Measurements from ENCODE around the gene ARHGAP29.

The ARHGAP29 gene

DNA sequence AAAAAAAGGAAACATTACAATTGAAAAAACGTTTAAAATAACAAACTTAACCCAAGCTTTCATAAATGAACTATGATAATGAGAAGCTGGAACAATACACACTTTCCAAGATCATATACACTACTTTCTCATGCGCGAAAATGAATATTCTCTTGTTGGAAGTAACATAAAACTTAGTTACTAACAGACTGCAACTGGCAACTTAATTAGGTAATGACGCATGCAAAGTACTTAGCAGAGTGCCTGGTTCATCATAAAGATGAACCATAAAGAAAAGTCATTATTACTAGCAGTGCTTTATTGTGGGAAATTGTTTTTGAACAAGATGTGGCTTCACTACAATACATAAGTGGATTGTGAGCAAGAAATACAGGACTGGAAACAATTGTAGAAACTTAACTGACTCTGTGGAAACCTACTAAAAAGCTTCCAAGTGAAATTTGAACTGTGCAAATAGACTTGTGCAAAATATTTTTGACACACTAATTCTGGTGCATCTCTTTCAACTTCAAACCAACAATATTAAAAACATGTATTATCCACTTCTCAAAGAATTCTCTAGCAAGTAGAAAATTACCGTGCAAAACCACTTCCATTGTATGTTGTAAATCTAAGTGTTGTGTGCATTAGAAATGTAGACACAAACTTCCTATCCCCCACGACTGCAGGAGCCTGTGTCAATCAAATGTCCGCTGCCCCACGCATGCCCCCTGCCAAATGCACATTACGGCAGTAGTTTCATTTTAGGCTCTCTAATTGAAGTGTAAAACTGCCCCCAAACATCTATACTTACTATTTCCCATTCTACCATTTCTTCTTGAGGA lies 2.0 kb downstream of the ARHGAP29 start:
- no peak for DNase-seq

DNA sequence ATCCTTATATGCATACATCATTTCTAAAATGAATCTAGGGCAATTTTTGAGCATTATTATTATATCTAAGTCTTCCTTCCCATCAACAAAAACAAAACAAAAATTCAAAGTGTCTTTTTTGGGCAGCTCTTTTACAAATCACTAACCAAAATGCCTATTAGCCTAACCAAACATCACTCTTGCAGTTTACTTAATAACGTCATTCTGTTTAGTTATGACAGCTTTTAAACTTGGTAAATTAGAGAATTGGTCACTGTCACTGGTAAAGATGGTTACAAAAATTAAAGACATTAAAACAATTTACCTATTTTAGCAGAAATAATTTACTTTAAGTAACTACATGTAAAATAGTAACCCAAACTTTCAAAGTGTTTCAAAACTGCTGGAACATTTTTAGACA lies 2.8 kb downstream of the ARHGAP29 start:
- no peak for DNase-seq

DNA sequence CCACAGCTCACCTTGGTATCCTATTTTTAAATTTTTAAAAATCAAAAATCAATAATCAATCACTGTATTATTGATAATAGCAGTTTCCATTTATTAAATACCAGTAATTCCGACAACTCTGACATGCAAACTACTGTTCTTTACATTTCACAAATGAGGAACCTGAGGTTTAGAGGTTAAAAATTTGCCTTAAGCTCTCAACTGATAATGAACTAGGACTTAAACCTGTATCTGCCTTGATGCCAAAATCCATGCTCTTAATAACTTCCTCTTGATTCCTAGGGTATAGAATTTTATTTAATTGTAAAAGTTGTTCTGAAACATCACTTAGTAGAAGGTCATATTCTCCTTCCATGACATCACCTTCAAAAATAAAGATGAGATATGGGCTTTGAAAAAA lies 5.6 kb downstream of the ARHGAP29 start:
- no peak for DNase-seq

DNA sequence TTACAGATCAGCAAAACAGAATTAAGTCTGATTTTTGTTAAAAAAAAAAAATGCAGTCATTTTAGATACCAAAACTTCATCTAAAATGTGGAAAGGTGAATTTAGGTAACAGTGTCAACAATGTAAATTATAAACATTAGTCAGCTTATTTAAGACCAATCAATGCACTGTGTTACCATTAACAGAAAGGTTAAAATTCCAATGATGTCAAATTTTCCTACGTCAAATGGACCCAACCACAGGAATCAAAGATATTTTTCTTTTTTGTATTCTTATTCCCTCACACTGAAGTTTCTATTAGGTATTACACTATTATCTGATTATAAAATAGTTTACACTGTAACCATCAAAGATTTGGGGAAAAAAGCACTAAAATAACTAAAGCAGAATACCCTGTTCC lies 6.5 kb downstream of the ARHGAP29 start:
- no peak for DNase-seq

DNA sequence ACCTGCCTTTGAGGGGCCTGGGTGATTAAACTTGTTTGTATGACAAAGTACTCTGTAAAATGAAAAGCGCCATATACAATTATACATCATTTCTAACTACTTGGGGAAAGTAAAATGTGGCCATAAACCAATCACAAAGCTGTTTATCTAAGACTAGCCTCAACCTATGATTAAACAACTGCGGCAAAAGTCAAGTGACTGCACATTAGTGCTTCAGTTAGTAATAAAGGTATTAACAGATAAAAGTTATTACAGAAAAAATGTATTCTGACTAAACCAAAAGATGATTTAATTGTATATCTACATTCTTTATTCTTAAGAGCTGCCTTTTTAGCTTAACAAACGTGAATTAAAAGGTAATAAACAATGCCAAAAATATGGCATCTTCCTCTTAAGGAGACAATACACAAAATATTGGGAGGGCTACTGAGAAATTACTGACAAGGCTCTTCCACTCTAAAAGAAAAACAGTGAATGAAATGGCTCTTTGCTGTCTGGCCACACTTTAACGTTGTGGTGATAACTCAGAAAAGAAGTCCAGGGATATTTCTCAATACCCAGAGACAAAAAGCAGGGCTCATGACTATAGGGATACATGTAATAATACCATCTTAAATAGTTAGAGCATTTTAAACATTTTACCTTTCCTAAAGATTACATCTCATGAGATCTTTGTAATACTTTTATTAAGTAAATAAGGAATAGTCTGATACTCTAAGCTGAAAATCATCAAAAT lies 8.6 kb downstream of the ARHGAP29 start:
- no peak for DNase-seq

DNA sequence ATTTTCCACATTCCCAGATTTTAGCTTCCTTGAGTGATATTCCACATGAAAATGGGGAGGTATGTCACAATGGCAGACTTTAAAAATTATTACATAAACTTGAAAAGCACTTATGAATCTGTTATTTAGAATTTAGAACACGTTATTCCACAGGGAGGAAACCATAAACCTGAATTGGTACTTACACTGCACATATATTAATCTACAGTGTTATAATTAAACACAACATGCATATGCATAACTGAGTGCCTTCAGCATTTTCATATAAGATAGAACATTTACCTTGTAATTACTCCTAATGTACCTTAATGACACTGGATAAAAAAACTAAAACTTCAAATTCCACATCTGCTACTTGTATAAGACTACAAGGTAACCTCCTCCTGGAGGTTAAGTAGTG lies 9.8 kb downstream of the ARHGAP29 start:
- no peak for DNase-seq

DNA sequence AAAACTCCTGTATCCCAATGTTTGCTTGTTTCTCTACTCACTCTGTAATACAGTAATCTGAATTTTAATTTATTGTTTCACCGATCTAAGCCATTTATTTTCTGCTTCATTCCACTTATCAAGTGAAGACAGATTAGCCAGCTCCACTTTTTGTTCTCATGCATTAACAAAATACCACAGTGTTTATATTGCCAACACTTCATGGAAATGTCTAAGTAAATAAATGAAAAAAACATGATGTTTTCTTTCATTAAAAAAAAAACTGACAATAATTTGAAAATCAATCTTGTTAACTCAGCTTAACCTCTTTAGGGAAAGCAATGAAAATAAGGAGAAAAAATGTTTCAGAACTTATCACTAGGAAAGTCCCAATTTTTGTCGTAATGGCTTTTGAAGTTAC lies 11.5 kb downstream of the ARHGAP29 start:
- no peak for DNase-seq

DNA sequence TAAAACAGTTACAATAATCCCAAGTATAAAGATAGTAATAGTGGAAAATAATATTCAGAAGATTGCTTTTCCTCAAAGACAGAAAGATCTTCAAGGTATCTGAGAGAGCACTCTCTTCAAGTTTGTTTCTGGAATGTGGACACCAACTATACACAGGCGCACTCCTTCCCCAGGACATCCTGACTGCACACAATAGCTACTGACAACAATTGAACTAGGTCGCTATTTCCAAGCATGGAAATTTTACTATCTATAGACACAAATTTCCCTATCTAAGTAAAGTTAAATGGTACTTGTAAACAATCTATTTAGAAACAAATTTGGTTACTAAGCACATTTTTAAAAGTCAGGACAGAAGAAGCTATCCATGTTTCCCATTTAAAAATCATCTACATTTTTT lies 19.1 kb downstream of the ARHGAP29 start:
- no peak for DNase-seq

DNA sequence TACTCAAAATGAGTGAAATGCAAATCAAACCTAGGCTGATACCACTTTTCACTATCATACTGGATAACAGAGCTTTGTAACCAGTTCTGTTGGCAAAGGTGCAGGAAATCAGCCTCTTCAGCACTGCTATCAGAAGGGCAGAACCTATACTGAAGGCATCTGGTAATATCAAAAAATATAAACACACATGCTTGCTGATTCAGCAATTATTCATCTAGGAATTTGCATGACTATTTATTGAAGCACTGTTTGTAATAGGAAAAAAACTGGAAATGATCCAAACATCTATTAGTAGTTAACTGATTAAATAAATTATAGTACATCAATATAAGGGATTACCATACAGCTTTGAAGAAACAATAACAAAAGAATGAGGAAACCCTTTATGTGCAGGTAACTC lies 21.4 kb downstream of the ARHGAP29 start:
- no peak for DNase-seq

DNA sequence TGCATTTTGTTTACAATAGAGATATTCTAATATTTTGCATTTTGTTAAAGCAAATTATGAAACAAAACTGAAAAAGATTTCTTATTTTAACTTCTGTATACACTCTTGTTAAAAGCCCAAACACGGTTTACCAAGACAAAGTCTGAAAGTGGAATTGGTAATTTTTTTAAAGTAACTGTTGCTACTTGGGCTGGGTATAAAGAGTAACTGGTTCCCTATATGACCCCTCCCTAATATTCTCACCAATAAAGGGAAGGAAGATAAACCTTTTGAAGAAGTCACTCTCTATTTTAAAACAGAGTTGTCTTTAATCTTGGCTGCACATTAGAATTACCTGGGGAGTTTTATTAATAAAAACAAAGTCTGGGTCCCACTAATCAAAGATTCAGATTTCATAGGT lies 27.4 kb downstream of the ARHGAP29 start:
- no peak for DNase-seq

DNA sequence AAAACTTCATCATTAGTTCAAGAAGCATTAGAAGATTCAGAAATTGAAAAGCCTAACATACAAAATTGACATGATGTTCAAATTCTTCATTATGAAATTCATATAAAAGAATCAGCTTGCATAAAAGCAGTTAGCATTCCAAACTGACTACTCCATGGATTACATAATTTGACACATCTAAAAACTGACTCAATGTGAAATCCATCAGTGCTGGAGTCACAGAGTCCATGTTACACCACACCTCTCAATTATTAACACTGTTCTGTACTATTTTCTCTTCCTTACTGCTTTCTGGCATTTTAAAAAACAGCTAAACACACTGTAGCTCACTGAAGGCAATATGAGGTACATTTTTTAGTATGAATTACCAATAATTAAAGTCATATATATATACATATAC lies 28.0 kb downstream of the ARHGAP29 start:
- DNase-seq: no peak

DNA sequence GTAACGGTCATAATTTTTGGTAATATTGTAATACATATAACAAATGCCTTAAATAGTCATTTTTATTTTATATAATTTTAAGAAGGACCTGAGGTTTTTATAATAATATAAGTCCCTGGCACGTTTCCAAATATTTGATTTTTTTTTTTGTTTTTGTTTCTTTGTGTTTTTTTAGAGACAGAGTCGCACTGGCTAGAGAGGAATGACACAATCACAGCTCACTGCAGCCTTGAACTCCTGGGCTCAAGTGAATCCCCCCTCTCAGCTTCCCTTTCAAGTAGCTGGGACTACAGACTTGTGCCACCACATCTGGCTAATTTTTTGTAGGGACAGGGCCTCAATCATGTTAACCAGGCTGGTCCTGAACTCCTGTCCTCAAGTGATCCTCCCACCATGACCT lies 29.7 kb downstream of the ARHGAP29 start:
- DNase-seq: no peak

DNA sequence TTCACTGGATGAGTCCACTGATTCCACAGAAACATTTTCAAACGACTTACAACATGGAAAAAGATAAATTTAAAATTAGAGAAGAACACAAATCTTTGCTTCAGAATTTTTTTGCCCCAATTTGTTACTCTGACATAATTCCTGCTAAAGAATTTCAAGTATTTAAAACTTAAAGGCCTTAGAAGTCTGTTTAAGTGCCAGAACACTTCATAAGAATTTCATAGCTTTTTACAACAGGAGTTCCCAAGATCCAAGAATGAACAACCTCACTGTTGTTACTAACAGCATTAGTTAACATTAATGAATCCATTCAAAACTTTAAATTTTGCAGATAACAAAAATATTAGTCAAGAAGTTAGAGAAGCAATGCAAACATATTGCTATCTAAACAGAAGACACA lies 31.7 kb downstream of the ARHGAP29 start:
- DNase-seq: no peak

DNA sequence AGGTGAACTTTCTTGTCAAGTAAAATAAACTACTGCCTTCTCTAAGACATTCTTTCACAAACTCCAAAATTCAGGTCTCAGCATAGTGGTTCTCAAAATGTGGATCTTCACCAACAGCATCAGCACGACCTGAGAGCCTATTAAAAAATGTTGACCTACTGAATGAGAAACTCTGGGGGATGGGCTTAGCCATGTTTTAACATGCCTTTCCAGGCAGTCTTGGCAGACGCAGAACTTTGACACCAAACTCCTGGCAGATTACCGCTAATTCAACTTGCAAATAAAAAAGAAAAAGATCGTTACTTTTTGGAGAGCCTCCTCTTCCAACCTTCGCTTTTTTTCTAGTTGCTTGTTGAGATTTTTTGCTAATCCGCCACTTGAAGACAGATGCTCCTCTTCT lies 35.1 kb downstream of the ARHGAP29 start:
- DNase-seq: no peak

DNA sequence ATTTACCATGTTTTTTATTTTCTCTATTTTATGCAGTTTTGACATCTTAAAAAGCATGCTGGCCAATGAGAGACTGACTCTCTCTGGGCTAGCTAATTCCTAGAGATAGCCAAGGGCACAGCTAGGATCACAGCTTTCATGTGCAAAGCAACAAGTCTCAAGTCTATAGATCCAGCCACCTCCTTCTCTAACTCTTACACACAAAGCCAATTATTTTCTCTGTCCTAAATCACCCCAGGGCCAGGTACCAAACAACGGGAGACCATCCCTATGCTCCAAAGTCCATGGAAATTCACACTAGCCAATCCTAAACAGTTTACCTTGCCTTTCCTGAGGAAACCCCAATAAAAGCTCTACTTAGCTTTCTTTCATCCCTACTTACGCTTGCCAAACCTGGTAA lies 38.0 kb downstream of the ARHGAP29 start:
- DNase-seq: no peak

DNA sequence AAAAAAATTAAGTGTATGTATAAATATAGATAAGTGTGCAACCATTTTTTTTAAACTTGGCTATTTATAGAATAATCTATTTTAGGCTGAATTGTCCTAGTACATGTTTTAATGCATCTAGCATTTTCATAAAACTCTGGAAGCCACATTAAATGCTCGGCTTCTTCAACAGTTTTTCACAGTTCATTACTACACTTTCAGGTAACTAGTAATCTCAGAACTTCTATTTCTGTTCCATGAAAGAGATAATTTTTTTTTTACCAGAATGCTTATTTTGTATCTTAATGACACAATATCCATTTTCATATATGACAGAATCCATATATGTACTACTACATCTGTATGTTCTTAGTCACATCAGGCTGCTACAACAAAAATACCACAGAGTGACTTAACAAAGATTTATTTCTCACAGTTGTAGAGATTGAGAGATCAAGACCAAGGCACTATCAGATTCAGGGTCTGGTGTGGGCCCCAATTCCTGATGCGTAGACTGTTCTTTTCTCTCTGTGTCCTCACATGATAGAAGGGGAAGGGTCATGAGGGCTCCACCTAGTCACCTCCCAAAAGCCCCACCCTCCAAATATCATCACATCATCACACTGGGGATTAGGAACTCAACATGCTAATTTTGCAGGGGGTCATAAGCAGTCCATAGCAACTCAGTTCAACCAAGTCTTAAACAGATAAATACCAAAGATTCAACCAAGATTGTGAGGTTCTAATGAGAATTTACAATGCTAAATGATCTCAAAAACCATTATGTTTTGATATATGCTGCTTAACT lies 43.1 kb downstream of the ARHGAP29 start:
- no peak for DNase-seq

DNA sequence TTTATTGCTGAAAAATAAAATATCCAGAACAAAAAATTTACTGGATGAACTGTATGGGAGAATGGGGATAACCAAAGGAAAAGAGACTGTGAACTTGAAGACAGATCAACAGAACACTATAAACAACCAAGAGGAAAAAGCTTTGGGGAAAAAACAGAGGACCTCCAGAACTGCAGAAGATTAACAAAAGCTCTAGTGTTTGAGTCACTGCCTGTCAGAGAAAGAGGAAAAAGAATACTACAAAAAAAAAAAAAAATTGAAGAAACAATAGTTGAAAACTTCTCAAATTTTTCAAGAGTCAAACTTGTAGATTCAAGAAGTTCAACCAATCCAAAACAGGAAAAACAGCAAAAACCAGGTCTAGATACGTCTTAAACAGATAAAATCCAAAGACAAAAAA lies 44.3 kb downstream of the ARHGAP29 start:
- no peak for DNase-seq

DNA sequence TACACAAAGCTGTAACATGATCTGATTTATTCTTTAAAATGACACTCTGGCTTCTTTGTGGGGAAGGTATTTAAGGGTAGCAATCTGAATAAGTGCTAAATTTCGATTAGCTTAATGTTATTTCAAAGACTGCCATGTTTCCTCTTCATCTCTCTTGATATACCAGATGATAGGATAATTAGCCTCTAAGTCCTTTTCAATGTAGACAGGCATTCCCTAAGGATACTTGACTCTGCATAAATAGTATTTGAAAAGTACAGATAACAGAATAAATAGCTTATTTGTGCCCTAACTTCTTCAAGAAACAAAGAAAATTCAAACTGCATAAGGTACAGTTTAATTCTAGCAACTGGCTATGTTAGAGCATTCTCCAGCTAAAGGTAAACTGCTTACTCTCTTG lies 46.2 kb downstream of the ARHGAP29 start:
- no peak for DNase-seq

DNA sequence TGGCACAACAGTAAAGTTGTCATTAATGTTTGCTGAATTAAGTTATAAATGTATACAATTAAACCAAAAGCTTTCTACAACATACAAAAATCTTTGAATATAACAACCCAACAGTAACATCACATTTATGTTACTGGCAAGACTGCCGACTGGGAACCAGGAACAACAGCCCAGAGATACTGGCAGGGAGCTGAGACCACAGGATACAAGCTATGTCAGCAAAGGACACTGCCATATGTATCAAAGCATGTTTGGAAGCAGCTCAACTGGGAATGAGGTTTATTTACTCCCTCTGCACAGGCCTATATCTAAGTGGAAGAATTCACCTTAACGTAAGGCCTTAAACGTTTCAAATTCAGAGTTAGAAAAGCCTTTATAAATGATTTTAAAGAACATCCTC lies 50.4 kb downstream of the ARHGAP29 start:
- no peak for DNase-seq

DNA sequence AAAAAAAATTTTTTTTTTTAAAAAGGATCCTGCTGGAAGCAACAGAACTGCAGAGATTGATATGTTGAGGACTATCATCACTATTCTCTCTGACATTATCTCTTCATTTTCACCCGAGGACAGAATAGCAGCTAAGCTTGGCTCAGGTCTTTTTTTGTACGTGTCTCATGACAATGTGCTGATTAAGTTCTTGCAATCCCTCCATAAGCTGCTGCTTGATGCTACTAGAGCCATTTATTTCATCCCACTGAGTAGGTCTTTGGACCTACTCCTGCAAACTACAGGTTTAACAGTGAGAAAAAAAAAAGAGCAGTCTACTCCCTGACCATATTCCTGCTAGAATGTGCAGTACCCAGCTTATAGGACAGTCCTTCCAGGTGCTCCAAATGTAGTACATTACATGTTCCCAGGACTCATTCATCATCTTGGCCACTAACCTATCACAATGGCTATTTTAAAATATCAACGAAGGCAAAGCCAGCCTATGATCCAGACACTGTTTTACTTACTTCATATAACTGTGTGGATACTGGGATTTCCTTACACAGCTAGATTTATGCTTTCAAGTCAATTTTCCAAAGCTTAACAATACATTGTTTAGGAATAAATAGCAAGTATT lies 54.1 kb downstream of the ARHGAP29 start:
- no peak for DNase-seq

DNA sequence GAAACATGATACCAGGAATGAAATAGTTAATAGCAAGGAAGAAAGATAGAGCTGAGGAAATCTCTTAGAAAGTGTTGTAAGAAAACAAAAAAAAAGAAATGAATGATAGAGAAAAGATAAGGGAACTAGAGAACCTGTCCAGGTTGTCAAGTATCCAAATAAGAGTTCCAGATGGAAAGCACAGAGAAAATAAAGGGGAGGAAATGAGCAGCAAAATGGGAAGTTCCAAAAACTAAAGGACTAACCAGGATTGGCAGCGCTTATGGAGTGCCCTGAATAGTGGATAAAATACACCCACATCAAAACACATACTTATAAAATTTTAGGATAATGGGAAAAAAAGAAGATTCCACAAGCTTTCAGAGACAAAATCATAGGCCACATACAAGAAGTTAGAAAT lies 55.2 kb downstream of the ARHGAP29 start:
- DNase-seq: no peak

DNA sequence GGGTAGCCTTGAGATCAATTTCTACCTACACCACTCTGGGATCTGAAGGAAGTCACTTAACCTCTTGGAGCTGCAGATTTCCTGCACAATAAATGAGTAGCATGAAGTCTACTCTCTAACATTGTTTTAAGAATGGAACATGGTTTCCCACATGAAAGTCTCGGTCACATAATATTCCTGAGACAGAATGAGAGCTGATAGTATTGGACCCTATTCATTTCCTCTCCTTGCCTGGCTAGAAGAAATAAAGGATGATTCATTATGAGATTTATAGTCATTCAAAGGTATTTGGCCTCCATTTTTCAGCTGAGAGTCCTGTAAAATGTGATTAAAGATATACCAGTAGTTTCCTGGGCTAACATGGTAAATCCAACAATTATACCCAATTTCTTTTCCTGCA lies 56.7 kb downstream of the ARHGAP29 start:
- no peak for DNase-seq

DNA sequence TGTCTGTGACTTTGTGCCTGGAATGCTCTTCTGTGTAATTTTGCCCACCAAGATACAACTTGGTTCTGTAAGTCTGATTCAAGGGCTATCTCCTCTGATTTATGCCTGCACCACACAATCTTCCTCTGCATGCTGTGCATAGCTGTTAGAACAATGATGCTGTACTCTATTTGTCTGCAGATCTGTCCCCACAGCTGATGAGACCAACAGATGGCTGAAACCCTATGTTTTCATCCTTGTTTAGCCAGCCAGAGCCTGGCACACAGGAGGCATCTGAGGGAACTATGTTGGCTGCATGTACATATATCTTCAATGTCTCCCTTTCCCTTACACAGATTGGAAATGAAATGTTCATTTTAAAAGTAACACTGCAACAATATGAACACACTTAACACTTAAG lies 58.5 kb downstream of the ARHGAP29 start:
- DNase-seq: no peak

All from CD4-positive, alpha-beta T cell treated with Interferon gamma for 1 hour (primary cell).